HCT116 (cell line): ENCODE data around the gene RELL1. TPM values are rescaled to one million over a fixed set of nuclear protein-coding genes. Genes with fewer than 3 reads are reported as not detected.

Source experiments
- ATAC-seq: fragments of 200-7000 bp; cut with Tn5 transposase; 2 replicates; pipeline ENCODE4 v1.9.1; 2020; ENCODE audit warnings: mild to moderate bottlenecking, moderate library complexity
- BruUV-seq: library from RNA; stranded (reverse); fragments of 400-500 nt; replicated peaks from 2 replicates; lab custom pipeline; 2021; lab: Mats Ljungman, UMichigan
- CTCF ChIA-PET: fragments of 300-600 bp; sonication (Branson Sonifier 250); formaldehyde crosslinking; loops from one replicate; lab custom pipeline; 2021; ENCODE audit warnings: antibody characterized with exemption; lab: Charles Lee
- POLR2A ChIA-PET: fragments of 300-600, 350-600 bp; sonication (Branson Sonifier 250); formaldehyde crosslinking; loops from one replicate; lab custom pipeline; 2021; ENCODE audit warnings: antibody characterized with exemption; lab: Charles Lee
- RAD21 ChIA-PET, 2 experiments: fragments of 300-600 bp; sonication (Branson Sonifier 250); formaldehyde crosslinking; loops; one replicate each; lab custom pipeline; 2023; ENCODE audit warnings: low total read pairs in 2 of 2; ENCODE audit not compliant: uncharacterized antibody in 2 of 2, unreplicated experiment in 2 of 2, low non-redundant PET in 1 of 2; lab: Charles Lee
- DNase-seq: peaks from one replicate; pipeline ENCODE4 v3.0.0-alpha.2; 2010; ENCODE audit warnings: low read depth, low spot score
- H2AFZ ChIP-seq: fragments of 200-600 bp; shearing (Covaris generic), sonication (generic); 2 replicates; pipeline ENCODE4 v1.6.1; 2017; ENCODE audit warnings: low read depth, mixed run types, mixed read lengths, antibody characterized with exemption, low read length; ENCODE audit not compliant: poor library complexity, severe bottlenecking
- H3K27ac ChIP-seq: 2 replicates; pipeline ENCODE4 v1.5.1; 2012; ENCODE audit warnings: low read depth, low read length
- H3K27me3 ChIP-seq: fragments of 200-600 bp; sonication (generic); 2 replicates; pipeline ENCODE4 v1.6.1; 2016; ENCODE audit warnings: mixed run types, low read length, mixed read lengths; ENCODE audit not compliant: insufficient read depth
- H3K36me3 ChIP-seq, 2 experiments: fragments of 200-500 bp in 1 of 2; fragments of 200-600 bp in 1 of 2; sonication (Bioruptor generic) in 1 of 2; sonication (generic) in 1 of 2; 2 replicates each; pipeline versions ENCODE4 v1.5.1 to v1.6.1; 2014 to 2016; ENCODE audit warnings: low read length in 2 of 2, inconsistent platforms in 1 of 2, mixed read lengths in 1 of 2, mixed run types in 1 of 2; ENCODE audit not compliant: insufficient read depth in 2 of 2, control insufficient read depth in 1 of 2
- H3K4me1 ChIP-seq, 2 experiments: fragments of 200-600 bp in 1 of 2; sonication (generic) in 1 of 2; 2 replicates each; pipeline versions ENCODE4 v1.5.1 to v1.6.1; 2012 to 2017; ENCODE audit warnings: low read length in 2 of 2, inconsistent platforms in 1 of 2, mild to moderate bottlenecking in 1 of 2, mixed read lengths in 1 of 2, mixed run types in 1 of 2, moderate library complexity in 1 of 2; ENCODE audit not compliant: insufficient read depth in 2 of 2, control insufficient read depth in 1 of 2
- H3K4me2 ChIP-seq: fragments of 200-600 bp; sonication (generic); 2 replicates; pipeline ENCODE4 v1.6.1; 2017; ENCODE audit warnings: mixed run types, low read length, mixed read lengths
- H3K4me3 ChIP-seq, 2 experiments: fragments of 200-600 bp in 1 of 2; sonication (generic) in 1 of 2; replicated peaks in 1 of 2; 2 replicates each; pipeline ENCODE4 v1.5.1; 2011 to 2016; ENCODE audit warnings: low read length in 2 of 2, control low read depth in 1 of 2, low read depth in 1 of 2, mild to moderate bottlenecking in 1 of 2, mixed read lengths in 1 of 2, mixed run types in 1 of 2
- H3K79me2 ChIP-seq: fragments of 200-600 bp; sonication (generic); 2 replicates; pipeline ENCODE4 v1.6.1; 2017; ENCODE audit warnings: mild to moderate bottlenecking, mixed run types, low read length, moderate library complexity, mixed read lengths; ENCODE audit not compliant: insufficient read depth
- H3K9ac ChIP-seq: fragments of 200-600 bp; sonication (generic); 2 replicates; pipeline ENCODE4 v1.6.1; 2016; ENCODE audit warnings: low read length, mixed read lengths
- H3K9me2 ChIP-seq: fragments of 200-600 bp; sonication (generic), shearing (Covaris generic); 2 replicates; pipeline ENCODE4 v1.6.1; 2017; ENCODE audit warnings: mixed run types, mild to moderate bottlenecking, moderate library complexity; ENCODE audit not compliant: insufficient read depth
- H3K9me3 ChIP-seq, 2 experiments: fragments of 200-500 bp in 1 of 2; fragments of 200-600 bp in 1 of 2; sonication (Bioruptor generic) in 1 of 2; sonication (generic) in 1 of 2; 2 replicates each; pipeline ENCODE4 v1.6.1; 2014 to 2017; ENCODE audit warnings: low read length in 2 of 2, mixed read lengths in 2 of 2, inconsistent platforms in 1 of 2, low read depth in 1 of 2, mild to moderate bottlenecking in 1 of 2, mixed run types in 1 of 2, moderate library complexity in 1 of 2; ENCODE audit not compliant: control insufficient read depth in 1 of 2, insufficient read depth in 1 of 2
- H4K20me1 ChIP-seq: fragments of 200-600 bp; sonication (generic), shearing (Covaris generic); 2 replicates; pipeline ENCODE4 v1.6.1; 2017; ENCODE audit warnings: mixed run types, mild to moderate bottlenecking, moderate library complexity; ENCODE audit not compliant: insufficient read depth
- CBX3 ChIP-seq: IDR thresholded peaks from 2 replicates; pipeline ENCODE4 v1.6.1; 2012; ENCODE audit warnings: low read depth
- CEBPB ChIP-seq: IDR thresholded peaks from 2 replicates; pipeline ENCODE4 v1.6.1; 2012; ENCODE audit warnings: low read depth
- CTCF ChIP-seq, 3 experiments: fragments of 200-600 bp in 1 of 3; sonication (generic) in 1 of 3; IDR thresholded peaks in 2 of 3; conservative IDR thresholded peaks in 1 of 3; 2 replicates each; pipeline ENCODE4 v1.5.1; 2012 to 2017; ENCODE audit warnings: low read depth in 2 of 3, low read length in 2 of 3, antibody characterized with exemption in 1 of 3, borderline replicate concordance in 1 of 3, control low read depth in 1 of 3, mild to moderate bottlenecking in 1 of 3, mixed read lengths in 1 of 3, mixed run types in 1 of 3, moderate library complexity in 1 of 3; ENCODE audit not compliant: insufficient read depth in 1 of 3
- EGR1 ChIP-seq: IDR thresholded peaks from 2 replicates; pipeline ENCODE4 v1.6.1; 2012; ENCODE audit warnings: low read depth
- ELF1 ChIP-seq: IDR thresholded peaks from 2 replicates; pipeline ENCODE4 v1.6.1; 2012; ENCODE audit warnings: low read depth, borderline replicate concordance
- EZH2 ChIP-seq: fragments of 200-600 bp; sonication (generic); IDR thresholded peaks from 2 replicates; pipeline ENCODE4 v1.6.1; 2017; ENCODE audit warnings: antibody characterized with exemption, mixed run types
- FOSL1 ChIP-seq: IDR thresholded peaks from 2 replicates; pipeline ENCODE4 v1.6.1; 2012; ENCODE audit warnings: low read depth
- JUND ChIP-seq: IDR thresholded peaks from 2 replicates; pipeline ENCODE4 v1.6.1; 2012
- MAX ChIP-seq: IDR thresholded peaks from 2 replicates; pipeline ENCODE4 v1.6.1; 2012
- POLR2A ChIP-seq: IDR thresholded peaks from 2 replicates; pipeline ENCODE4 v1.7.0; 2011; ENCODE audit warnings: borderline replicate concordance; ENCODE audit not compliant: insufficient read depth, insufficient read length; ENCODE audit errors: extremely low read depth
- RAD21 ChIP-seq: IDR thresholded peaks from 2 replicates; pipeline ENCODE4 v1.6.1; 2012; ENCODE audit warnings: low read depth, mild to moderate bottlenecking
- SIN3A ChIP-seq: IDR thresholded peaks from 2 replicates; pipeline ENCODE4 v1.6.1; 2012; ENCODE audit warnings: low read depth
- SP1 ChIP-seq: IDR thresholded peaks from 2 replicates; pipeline ENCODE4 v1.6.1; 2012; ENCODE audit warnings: low read depth
- SRF ChIP-seq: IDR thresholded peaks from 2 replicates; pipeline ENCODE4 v1.6.1; 2012; ENCODE audit warnings: low read depth
- YY1 ChIP-seq: IDR thresholded peaks from 2 replicates; pipeline ENCODE4 v1.6.1; 2011; ENCODE audit warnings: low read length, low read depth, moderate library complexity, mild to moderate bottlenecking; ENCODE audit not compliant: insufficient replicate concordance; ENCODE audit errors: extremely low read depth
- ZBTB33 ChIP-seq: IDR thresholded peaks from 2 replicates; pipeline ENCODE4 v1.6.1; 2011; ENCODE audit warnings: mild to moderate bottlenecking, low read length, moderate library complexity; ENCODE audit not compliant: insufficient replicate concordance; ENCODE audit errors: extremely low read depth
- ZNF274 ChIP-seq: fragments of 200-500 bp; sonication (Bioruptor generic); IDR thresholded peaks from 2 replicates; pipeline ENCODE4 v1.6.1; 2014; ENCODE audit warnings: mild to moderate bottlenecking, low read depth, low read length, inconsistent platforms
- intact Hi-C: fragments of 100-400 bp; cut with micrococcal nuclease; formaldehyde crosslinking; loops from 2 replicates; pipeline ENCODE4 v1.10.0; 2022
- total RNA-seq: library from RNA; stranded (reverse); gene quantifications from one replicate; pipeline ENCODE4 v1.2.1, GENCODE V29; 2021; ENCODE audit not compliant: unreplicated experiment

RELL1 gene
- total RNA-seq, 1 experiment from 2014 or later, result 30.2 TPM

- no TSS peak for BruUV-seq
- RAD21 ChIA-PET, result no interaction called here
- H4K20me1 ChIP-seq, result peaks cover 4% of the 10 kb centered on the region; the same call in 1 of the 2 replicates
- H3K79me2 ChIP-seq, result peaks cover 57% of the 10 kb centered on the region
- no peak overlapping the region for H2AFZ ChIP-seq
- DNase-seq (no peak), ATAC-seq (no peak)
- no peak overlapping the region for H3K27ac ChIP-seq
- CTCF ChIA-PET, result no interaction called here
- no peaks in the 10 kb centered on the region for H3K9me2 ChIP-seq
- peaks cover 0 to 17% of the 10 kb centered on the region in 2 experiments; a peak in 1 of 4 replicates for H3K4me1 ChIP-seq
- TF ChIP-seq ZBTB33 (no peak), EGR1 (no peak), RAD21 (no peak), ZNF274 (no peak), SIN3A (no peak), CBX3 (no peak), CTCF (IDR thresholded peaks at IDR 0.05 in 2 of 3, conservative IDR thresholded peaks at IDR 0.05 in 1 of 3; ENCODE audit: borderline replicate concordance in 1 of 3, insufficient read depth in 1 of 3, low read depth in 2 of 3, low read length in 2 of 3) (no peak), MAX (no peak), ELF1 (no peak), POLR2A (no peak), YY1 (no peak), SP1 (no peak), EZH2 (no peak), SRF (no peak), CEBPB (no peak), FOSL1 (no peak), JUND (no peak)
- no peak overlapping the region for H3K4me2 ChIP-seq
- no peak overlapping the region for H3K9ac ChIP-seq
- no peaks in the 10 kb centered on the region for H3K36me3 ChIP-seq
- intact Hi-C loops, result no loop called here
- POLR2A ChIA-PET, result no interaction called here
- H3K27me3 ChIP-seq, result no peaks in the 10 kb centered on the region
- H3K9me3 ChIP-seq, result no peaks in the 10 kb centered on the region
- no peak overlapping the region for H3K4me3 ChIP-seq
Observed at GRCh38 chr4:37679301-37679700, 6.9 kb downstream of the RELL1 start.
